A549 (cell line): ENCODE results near the gene SAMD15. TPM values are rescaled to one million over a fixed set of nuclear protein-coding genes. Genes with fewer than 3 reads are reported as not detected.

Source experiments
- ATAC-seq, 2 experiments: fragments of 200-7000 bp in 1 of 2; fragments of >200 bp in 1 of 2; cut with Nextera tagmentation in 1 of 2; cut with Tn5 transposase in 1 of 2; 3 replicates each; pipeline versions ENCODE4 v1.8.0 to v1.9.1; 2018 to 2020; ENCODE audit warnings: mild to moderate bottlenecking in 1 of 2, moderate library complexity in 1 of 2
- CTCF ChIA-PET: fragments of 300-600 bp; sonication (Branson Sonifier 250); formaldehyde crosslinking; extraction: SDS; loops from one replicate; lab custom pipeline; 2021; ENCODE audit warnings: antibody characterized with exemption, inconsistent platforms; lab: Yijun Ruan, JAX
- POLR2A ChIA-PET: fragments of 350-600 bp; formaldehyde crosslinking; extraction: SDS; loops from one replicate; lab custom pipeline; 2021; ENCODE audit warnings: antibody characterized with exemption, inconsistent platforms; lab: Yijun Ruan, JAX
- DNase-seq, 2 experiments: peaks; one replicate each; pipeline versions ENCODE4 v3.0.0 to v3.0.0-alpha.2; 2011 to 2016; ENCODE audit warnings: low read depth in 1 of 2, low spot score in 1 of 2
- FAIRE-seq: peaks from 2 replicates; lab custom pipeline; 2011; peaks lifted over from hg19 to GRCh38; lab: Jason Lieb, UNC
- H3K27ac ChIP-seq, 2 experiments: fragments of >200 bp; sonication (Bioruptor Twin); formaldehyde crosslinking; 3 replicates each; pipeline ENCODE4 v1.5.1; 2016 to 2017
- H3K4me1 ChIP-seq: fragments of >200 bp; sonication (Bioruptor Twin); formaldehyde crosslinking; 3 replicates; pipeline ENCODE4 v1.6.1; 2016
- H3K4me2 ChIP-seq: fragments of >200 bp; sonication (Bioruptor Twin); formaldehyde crosslinking; 3 replicates; pipeline ENCODE4 v1.6.1; 2016
- H3K4me3 ChIP-seq: fragments of >200 bp; sonication (Bioruptor Twin); formaldehyde crosslinking; 3 replicates; pipeline ENCODE4 v1.5.1; 2016
- H3K9me3 ChIP-seq: fragments of >200 bp; sonication (Bioruptor Twin); formaldehyde crosslinking; 3 replicates; pipeline ENCODE4 v1.6.1; 2016
- ATOH8 ChIP-seq: fragments of 250-450 bp; sonication (Bioruptor Pico); IDR thresholded peaks from 2 replicates; pipeline ENCODE4 v1.5.0; 2020; ENCODE audit warnings: low read depth, mild to moderate bottlenecking, moderate library complexity
- CBX2 ChIP-seq: fragments of 200-600 bp; sonication (generic); IDR thresholded peaks from 2 replicates; pipeline ENCODE4 v1.6.1; 2016; ENCODE audit warnings: low read depth, mild to moderate bottlenecking, borderline replicate concordance
- CEBPB ChIP-seq, 2 experiments: fragments of >200 bp in 1 of 2; sonication (Bioruptor Twin) in 1 of 2; formaldehyde crosslinking in 1 of 2; IDR thresholded peaks; 2 replicates each; pipeline ENCODE4 v1.6.1; 2012 to 2016
- CHD2 ChIP-seq: fragments of 150-350 bp; IDR thresholded peaks from 2 replicates; pipeline ENCODE4 v1.6.1; 2014; ENCODE audit warnings: low read length; ENCODE audit not compliant: partially characterized antibody
- CHD4 ChIP-seq: fragments of 200-600 bp; sonication (generic); IDR thresholded peaks from 2 replicates; pipeline ENCODE4 v1.6.1; 2016; ENCODE audit warnings: antibody characterized with exemption, mild to moderate bottlenecking, borderline replicate concordance
- CTCF ChIP-seq: fragments of >200 bp; sonication (Bioruptor Twin); formaldehyde crosslinking; IDR thresholded peaks from 3 replicates; pipeline ENCODE4 v1.5.1; 2016
- FOSL2 ChIP-seq, 2 experiments: fragments of 450-650 bp in 1 of 2; fragments of >200 bp in 1 of 2; sonication (Bioruptor Twin) in 1 of 2; formaldehyde crosslinking; IDR thresholded peaks; 2 replicates each; pipeline versions ENCODE4 v1.5.0 to v1.6.1; 2016 to 2020; ENCODE audit warnings: mild to moderate bottlenecking in 1 of 2, moderate library complexity in 1 of 2
- HDAC2 ChIP-seq: fragments of 200-600 bp; sonication (generic); IDR thresholded peaks from 2 replicates; pipeline ENCODE4 v1.6.1; 2016
- HEYL ChIP-seq: fragments of 250-450 bp; sonication (Bioruptor Pico); IDR thresholded peaks from 2 replicates; pipeline ENCODE4 v1.8.0; 2021; ENCODE audit warnings: mild to moderate bottlenecking, moderate library complexity
- HOXB5 ChIP-seq: fragments of 250-450 bp; sonication (Bioruptor Pico); IDR thresholded peaks from 2 replicates; pipeline ENCODE4 v1.5.0; 2020; ENCODE audit warnings: mild to moderate bottlenecking, moderate library complexity
- JUN ChIP-seq, 2 experiments: fragments of >200 bp; sonication (Bioruptor Twin); formaldehyde crosslinking; IDR thresholded peaks; 2 replicates in 1 of 2; 3 replicates in 1 of 2; pipeline ENCODE4 v1.6.1; 2016 to 2017
- KDM1A ChIP-seq: fragments of 200-600 bp; sonication (generic); IDR thresholded peaks from 2 replicates; pipeline ENCODE4 v1.6.1; 2016; ENCODE audit warnings: low read depth, mild to moderate bottlenecking
- MAFK ChIP-seq: fragments of 450-650 bp; IDR thresholded peaks from 2 replicates; pipeline ENCODE4 v1.6.1; 2014; ENCODE audit not compliant: partially characterized antibody
- NFE2L2 ChIP-seq: fragments of 150-350 bp; conservative IDR thresholded peaks from 2 replicates; pipeline ENCODE4 v1.6.1; 2014; ENCODE audit warnings: low read length
- NR3C1 ChIP-seq: fragments of >200 bp; sonication (Bioruptor Twin); formaldehyde crosslinking; IDR thresholded peaks from 3 replicates; pipeline ENCODE4 v1.6.1; 2017
- PHF8 ChIP-seq: fragments of 200-600 bp; sonication (generic); IDR thresholded peaks from 2 replicates; pipeline ENCODE4 v1.6.1; 2016; ENCODE audit warnings: low read depth, mild to moderate bottlenecking, antibody characterized with exemption, moderate library complexity, borderline replicate concordance
- POLR2A ChIP-seq: IDR thresholded peaks from 2 replicates; pipeline ENCODE4 v1.6.1; 2012; ENCODE audit warnings: mild to moderate bottlenecking, low read length
- RAD21 ChIP-seq, 2 experiments: fragments of >200 bp in 1 of 2; sonication (Bioruptor Twin) in 1 of 2; formaldehyde crosslinking in 1 of 2; IDR thresholded peaks in 1 of 2; conservative IDR thresholded peaks in 1 of 2; 2 replicates in 1 of 2; 3 replicates in 1 of 2; pipeline ENCODE4 v1.6.1; 2012 to 2018; ENCODE audit warnings: inconsistent platforms in 1 of 2
- RARB ChIP-seq: fragments of 250-450 bp; sonication (Bioruptor Pico); IDR thresholded peaks from 2 replicates; pipeline ENCODE4 v1.8.0; 2021; ENCODE audit warnings: mild to moderate bottlenecking, moderate library complexity
- RCOR1 ChIP-seq: fragments of 150-350 bp; IDR thresholded peaks from 2 replicates; pipeline ENCODE4 v1.6.1; 2014; ENCODE audit warnings: antibody characterized with exemption, low read length, low read depth
- REST ChIP-seq: fragments of 200-600 bp; sonication (generic); IDR thresholded peaks from 2 replicates; pipeline ENCODE4 v1.6.1; 2016; ENCODE audit warnings: antibody characterized with exemption, mild to moderate bottlenecking, moderate library complexity
- SMC3 ChIP-seq: fragments of >200 bp; sonication (Bioruptor Twin); formaldehyde crosslinking; IDR thresholded peaks from 3 replicates; pipeline ENCODE4 v1.6.1; 2018; ENCODE audit warnings: inconsistent platforms
- WGBS: methylation state at CpG from one replicate; pipeline ENCODE4 v1.1.6; 2017; ENCODE audit errors: missing lambda C conversion rate; 5-methylcytosine and 5-hydroxymethylcytosine counted together
- polyA plus RNA-seq, 4 experiments: library from polyadenylated mRNA; depleted of rRNA in 3 of 4; stranded (reverse); fragments of >200 nt; fragmentation: RNase III in 1 of 4; extraction: RNeasy Plus Mini Kit Qiagen cat#74134 plus additional on column Dnase treatment in 1 of 4; gene quantifications; 2 replicates in 3 of 4; 3 replicates in 1 of 4; pipeline ENCODE4 v1.2.3, GENCODE V29; 2011 to 2017

Gene SAMD15
- polyA plus RNA-seq, 2 of the 4 experiments (the other 2 are of a cell fraction) = 2.0 to 2.1 TPM

- TF ChIP-seq JUN (IDR thresholded peaks at IDR 0.05) (no peak), FOSL2 (IDR thresholded peaks at IDR 0.05) (no peak), FOSL2 (CRISPR knock-in tag; IDR thresholded peaks at IDR 0.05) (no peak), HDAC2 (no peak), CHD2 (no peak), KDM1A (no peak), PHF8 (no peak), CTCF (no peak), CHD4 (no peak), POLR2A (no peak), CBX2 (no peak), SMC3 (no peak), HOXB5 (CRISPR knock-in tag) (no peak), MAFK (no peak), NFE2L2 (no peak), RCOR1 (no peak), HEYL (CRISPR knock-in tag) (no peak), ATOH8 (CRISPR knock-in tag) (no peak), NR3C1 (no peak), REST (no peak)
- CTCF ChIA-PET = interaction anchor here (0.6 to 1.2 kb wide), 3 partner anchors 16 to 18 kb away, joined by 3 read pairs; no protein-coding TSS in a partner anchor
- H3K4me3 ChIP-seq = no peak overlapping the region
- no peak for DNase-seq
- no peak for FAIRE-seq
- POLR2A ChIA-PET = no interaction called here
- no peak overlapping the region for H3K4me2 ChIP-seq
- no peak for ATAC-seq
- 90% methylated on average over 2 of the region's 2 CpGs for WGBS
- no peak overlapping the region for H3K27ac ChIP-seq
- no peaks in the 10 kb centered on the region for H3K4me1 ChIP-seq
- no peaks in the 10 kb centered on the region for H3K9me3 ChIP-seq
These were observed 30.7 kb upstream of the SAMD15 start for GRCh38 chr14:77346495-77346894.

GRCh38 chr14:77347751-77348150, 29.4 kb upstream of the SAMD15 start:
- no peak for ATAC-seq
- POLR2A ChIA-PET = no interaction called here
- TF ChIP-seq MAFK (no peak), HDAC2 (no peak), RAD21 (conservative IDR thresholded peaks at IDR 0.05 in 1 of 2, IDR thresholded peaks at IDR 0.05 in 1 of 2) (no peak), RARB (CRISPR knock-in tag) (no peak), CEBPB (IDR thresholded peaks at IDR 0.05) (no peak)
- TF ChIP-seq, all 56 proteins: peak for 0
- FAIRE-seq (no peak), DNase-seq (no peak)
- WGBS = 91% methylated on average over 3 of the region's 3 CpGs
- Histone ChIP-seq H3K4me3 (no peak overlapping the region), H3K4me1 (no peaks in the 10 kb centered on the region), H3K4me2 (no peak overlapping the region), H3K27ac (no peak overlapping the region), H3K9me3 (no peaks in the 10 kb centered on the region)
- CTCF ChIA-PET = interaction anchor here (1.6 kb wide), 1 partner anchor 10 kb away, joined by 5 read pairs; no protein-coding TSS in a partner anchor
